HG02870 (cell line): Measurements from ENCODE around the gene LRP4.

Experiments
- ATAC-seq: cut with Tn5 transposase; IDR thresholded peaks from one replicate; pipeline ENCODE4 v1.9.1; 2021; ENCODE audit warnings: mild to moderate bottlenecking, moderate library complexity; ENCODE audit not compliant: unreplicated experiment

Gene LRP4

DNA sequence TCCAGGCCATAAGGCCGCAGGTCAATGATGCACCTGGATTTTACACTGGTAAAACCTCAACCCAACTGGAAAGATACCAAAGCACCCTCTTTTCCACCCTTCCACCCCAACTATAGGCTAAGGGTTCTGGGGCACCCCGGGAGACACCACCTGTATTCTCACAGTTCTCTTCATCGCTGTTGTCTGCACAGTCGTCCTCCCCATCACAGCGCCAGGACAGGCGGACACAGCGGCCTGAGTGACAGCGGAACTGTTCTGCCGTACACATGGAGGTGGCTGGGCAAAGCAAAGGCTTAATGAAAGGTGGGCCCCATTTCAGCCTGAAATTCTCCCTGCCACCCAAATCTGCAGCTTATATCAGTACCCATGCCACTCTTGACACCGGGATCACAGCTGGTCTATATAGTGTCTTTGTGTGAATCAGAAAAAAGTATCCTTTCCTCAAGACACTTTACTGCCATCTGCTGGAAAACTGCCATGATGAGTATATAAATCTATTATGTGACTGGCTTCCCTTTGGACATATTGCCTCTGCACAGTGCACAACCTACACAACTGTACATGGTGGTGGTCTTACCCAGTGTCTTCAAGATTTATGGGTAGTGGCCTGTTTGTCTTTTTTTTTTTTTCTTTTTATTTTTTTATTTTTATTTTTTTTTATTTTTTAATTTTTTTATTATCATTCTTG, 21.5 kb downstream of the LRP4 start:
- ATAC-seq, result no peak

DNA sequence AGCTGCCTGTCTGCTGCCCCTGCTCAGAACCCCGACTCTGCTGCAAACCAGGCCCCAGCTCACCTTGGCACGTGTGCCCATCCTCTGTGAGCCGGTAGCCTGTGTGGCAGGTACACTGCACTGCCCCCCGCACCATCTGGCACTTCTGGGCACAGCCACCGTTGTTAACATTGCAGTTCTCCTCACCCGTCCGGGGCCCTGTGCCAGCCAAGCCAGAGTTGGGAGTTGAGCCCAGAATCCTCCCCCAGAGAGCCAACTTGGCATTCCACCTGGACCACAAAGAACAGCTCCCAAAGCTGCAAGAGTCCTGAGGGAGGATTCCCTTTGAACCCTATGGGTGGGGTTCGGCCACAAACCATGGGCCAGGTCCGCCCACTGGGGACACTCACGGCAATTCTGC, 22.5 kb downstream of the LRP4 start:
- no peak for ATAC-seq

DNA sequence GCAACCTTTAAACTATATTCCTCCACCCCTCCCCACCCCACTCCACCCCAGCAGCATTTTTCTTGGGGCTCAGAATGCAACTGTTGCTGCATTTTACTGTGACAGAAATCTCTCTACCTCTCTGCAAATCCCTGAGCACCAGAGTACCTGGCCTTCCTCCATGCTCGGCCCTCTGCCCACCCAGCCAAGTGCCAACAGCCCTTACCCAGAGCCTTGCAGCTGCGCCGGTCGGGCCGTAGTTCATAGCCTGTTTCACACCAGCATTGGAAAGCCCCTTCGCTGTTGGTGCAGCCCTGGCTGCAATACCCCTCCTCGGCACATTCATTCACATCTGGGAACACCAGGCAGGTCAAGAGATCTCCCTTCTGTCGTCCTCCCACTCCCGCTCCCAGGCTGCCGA, 23.4 kb downstream of the LRP4 start:
- no peak for ATAC-seq

DNA sequence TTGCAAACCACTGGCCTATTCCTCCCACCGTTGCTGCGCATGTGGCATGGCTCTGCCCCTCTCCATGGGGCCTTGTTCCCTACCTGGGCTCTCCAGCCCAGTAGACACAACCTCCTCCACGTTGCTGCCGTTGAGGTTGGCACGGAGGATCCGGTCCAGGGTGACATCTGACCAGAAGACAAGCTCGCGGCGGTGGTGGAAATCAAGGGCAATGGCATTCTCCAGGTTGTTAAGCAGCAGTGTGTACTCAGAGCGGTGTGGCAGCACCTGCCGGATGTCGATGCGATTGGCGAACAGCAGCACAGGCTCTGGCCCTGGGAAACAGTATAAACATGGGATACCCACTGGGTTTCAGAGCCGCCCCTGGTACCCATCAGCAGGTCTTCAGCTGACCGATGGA, 23.8 kb downstream of the LRP4 start:
- no peak for ATAC-seq

DNA sequence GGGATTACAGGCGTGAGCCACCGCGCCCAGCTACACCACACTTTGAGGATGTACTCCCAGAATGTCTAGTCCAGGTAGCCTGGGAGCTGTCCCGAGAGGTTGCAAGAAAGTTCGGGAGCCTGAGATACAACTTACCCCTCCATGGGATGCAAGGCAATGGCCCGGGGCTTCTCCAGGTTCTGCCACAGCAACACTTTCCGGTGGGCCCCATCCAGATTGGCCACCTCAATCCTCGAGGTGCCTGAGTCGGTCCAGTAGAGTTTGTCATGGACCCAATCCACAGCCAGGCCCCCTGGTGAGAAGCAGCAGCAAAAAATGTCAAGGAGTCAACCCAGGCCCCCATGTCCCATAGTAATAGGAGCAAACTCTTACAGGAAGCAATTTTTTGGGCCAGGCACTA, 25.5 kb downstream of the LRP4 start:
- ATAC-seq, result no peak

DNA sequence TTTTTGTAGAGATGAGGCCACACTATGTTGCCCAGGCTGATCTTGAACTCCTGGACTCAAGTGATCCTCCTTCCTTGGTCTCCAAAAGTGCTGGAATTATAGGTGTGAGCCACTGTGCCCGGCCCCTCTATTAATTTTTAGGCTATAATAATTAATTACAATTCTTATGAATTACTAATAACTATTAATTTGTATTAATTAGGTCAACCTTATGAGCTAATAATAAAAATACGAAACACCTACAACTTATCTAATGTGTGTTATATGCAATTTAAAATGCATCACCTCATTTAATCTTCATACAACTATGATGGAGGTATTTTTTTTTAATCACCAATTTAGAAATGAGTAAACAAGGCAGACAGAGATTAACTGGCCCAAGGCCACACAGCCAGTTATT, 26.2 kb downstream of the LRP4 start:
- no peak for ATAC-seq

DNA sequence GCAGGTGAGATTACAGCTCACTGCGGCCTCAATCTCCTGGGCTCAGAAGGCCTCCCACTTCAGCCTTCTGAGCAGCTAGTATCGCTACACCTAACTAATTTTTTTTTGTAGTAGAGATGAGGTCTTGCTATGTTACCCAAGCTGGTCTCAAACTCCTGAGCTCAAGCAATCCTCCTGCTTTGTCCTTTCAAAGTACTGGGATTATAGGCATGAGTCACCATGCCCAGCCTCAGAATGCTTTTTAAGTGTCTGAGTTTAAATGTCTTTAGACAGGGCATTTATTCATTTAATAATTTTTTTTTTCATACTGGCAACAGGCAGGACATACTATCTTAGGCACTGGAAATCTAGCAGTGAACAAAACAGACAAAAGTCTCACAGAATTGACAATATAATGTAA, 27.7 kb downstream of the LRP4 start:
- ATAC-seq, result no peak

DNA sequence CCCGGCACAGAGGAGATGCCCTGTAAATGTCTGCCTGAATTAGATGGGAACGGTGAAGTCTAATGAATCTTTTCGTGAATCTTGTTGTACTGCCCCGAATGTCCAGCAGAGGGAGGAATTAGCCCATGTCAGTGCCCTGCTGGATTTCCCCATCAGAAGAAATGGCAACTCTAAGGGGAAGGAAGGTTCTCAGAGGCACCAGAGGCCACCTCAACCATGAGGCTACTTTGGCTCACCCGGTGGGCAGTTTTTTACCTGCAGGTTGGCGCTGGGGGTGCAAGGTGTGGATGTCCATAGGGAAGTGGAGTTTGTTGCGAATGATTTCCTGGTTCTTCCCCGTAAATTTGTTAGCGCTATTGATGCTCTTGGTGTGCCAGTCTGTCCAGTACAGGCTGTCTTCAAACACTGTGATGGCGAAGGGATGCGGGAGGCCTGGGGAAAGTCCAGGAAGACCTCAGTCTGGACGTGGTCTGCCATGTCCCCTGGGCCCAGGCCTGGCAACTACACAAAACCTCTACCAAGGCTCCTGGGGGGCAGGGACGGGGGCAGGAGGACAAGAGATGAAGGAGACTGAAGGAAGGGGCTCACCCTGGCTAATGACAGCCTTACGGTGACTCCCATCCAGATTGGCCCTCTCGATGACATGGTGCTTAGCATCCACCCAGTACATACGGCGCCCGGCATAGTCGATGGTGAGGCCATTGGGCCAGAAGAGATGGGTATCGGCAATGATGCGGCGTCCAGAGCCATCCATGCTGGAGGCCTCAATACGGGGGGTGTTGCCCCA, 28.5 kb downstream of the LRP4 start:
- no peak for ATAC-seq

DNA sequence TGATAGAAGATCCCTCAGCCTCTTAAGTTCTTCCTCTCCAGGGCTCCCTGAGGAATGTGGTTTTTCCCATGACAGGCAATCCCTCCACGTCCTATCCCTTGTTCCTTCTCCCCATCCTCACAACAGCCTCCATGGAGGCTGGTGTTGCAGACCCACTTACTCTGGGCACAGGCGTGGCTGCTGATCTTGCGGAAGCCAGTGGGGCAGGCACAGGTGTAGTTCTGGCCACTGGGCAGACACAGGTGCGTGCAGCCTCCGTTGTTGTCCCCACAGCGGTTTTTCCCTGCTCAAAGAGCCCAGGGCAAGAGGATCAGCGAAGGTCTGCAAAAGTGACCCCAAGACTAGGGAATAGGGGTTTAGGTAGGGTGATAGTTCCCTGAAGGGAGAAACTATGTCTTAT, 29.1 kb downstream of the LRP4 start:
- ATAC-seq, result no peak

DNA sequence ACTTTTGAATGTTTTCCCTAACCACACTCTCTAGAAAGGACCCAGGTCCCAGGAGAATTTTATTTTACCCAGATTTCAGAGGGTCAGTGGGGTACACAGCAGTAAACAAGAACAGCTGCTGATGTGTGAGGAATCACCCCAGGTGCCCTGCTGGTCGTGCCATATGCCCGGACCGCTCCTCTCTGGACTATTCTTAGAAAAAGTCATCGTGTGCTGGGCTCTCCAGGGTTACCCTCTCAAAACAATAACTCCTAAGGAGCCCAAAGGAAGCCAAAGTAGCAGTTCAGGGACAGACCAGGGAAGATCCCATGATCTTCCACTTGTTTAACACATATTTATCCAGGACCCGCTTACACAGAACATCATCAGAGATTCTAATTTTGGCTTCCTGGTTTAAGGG, 29.7 kb downstream of the LRP4 start:
- no peak for ATAC-seq

DNA sequence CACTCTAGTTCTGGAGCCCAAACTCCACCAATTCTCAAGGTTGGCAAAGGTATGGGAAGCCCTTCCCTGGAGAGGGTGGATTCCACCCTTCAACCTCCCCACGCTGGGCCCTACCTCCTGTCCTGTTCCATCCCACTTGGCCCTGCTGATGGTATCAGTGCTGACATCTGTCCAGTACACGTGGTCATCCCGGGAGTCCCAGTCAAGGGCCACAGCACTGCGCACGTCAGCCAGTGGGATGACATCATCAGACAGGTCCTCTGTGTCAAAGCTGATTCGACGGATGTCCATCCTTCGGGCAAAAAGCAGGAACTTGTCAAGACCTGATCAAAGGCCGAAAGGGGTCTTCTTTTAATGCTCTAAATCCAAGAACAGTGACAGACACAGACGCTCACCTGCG, 32.1 kb downstream of the LRP4 start:
- no peak for ATAC-seq

DNA sequence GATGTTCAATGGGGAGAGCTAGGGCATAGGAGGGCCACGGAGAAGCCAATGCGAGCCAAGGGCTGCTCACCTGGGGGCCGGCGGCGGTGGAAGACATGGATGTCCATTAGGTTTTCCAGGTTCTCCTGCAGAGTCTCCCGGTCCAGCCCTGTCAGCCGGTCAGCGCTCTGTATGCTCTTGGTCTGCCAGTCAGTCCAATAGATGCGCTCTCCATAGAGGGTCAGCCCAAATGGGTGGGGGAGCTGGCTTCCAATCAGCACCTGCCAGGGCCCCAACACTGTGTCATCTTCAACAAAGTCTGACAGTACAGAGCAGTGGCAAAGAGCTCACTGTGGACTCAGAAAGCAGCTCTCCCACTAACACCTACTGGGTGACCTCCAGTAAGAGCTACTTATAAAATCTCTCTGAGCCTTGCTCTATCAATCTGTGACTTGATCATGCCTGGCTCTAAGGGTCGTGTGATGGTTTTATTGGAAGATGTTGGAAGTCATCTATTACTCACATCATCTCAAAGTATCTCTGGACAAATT, 39.2 kb downstream of the LRP4 start:
- no peak for ATAC-seq

DNA sequence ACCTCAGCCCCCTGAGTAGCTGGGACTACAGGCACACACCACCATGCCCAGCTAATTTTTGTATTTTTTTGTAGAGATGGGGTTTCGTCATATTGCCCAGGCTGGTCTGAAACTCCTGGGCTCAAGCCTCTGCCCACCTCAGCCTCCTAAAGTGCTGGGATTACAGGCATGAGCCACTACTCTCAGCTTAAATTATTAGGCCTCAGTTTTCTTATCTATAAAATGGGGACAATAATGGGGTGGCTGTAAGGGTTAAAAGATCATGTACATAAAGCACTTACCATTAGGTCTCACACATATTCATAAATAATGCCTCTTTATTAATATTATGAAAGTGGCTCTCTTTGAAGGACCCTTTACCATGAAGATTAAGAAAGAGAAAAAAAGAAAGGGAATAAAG, 40.8 kb downstream of the LRP4 start:
- no peak for ATAC-seq

DNA sequence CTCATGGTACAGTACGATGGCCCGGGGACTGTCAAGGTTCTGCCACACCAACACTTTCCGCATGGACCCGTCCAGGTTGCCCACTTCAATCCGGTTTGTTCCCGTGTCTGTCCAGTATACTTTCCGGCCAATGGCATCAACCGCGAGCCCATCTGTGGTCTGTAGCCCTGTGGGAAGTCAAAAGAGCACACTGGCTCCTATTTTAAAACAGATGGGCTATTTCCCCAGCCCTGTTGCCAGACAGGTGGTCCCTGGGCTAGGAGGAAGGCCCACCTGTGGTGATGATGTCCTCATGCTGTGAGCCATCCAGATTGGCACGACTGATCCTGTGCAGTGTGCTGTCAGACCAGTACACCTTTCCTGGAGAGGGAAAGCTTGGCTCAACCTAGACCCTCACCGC, 41.9 kb downstream of the LRP4 start:
- ATAC-seq, result no peak

DNA sequence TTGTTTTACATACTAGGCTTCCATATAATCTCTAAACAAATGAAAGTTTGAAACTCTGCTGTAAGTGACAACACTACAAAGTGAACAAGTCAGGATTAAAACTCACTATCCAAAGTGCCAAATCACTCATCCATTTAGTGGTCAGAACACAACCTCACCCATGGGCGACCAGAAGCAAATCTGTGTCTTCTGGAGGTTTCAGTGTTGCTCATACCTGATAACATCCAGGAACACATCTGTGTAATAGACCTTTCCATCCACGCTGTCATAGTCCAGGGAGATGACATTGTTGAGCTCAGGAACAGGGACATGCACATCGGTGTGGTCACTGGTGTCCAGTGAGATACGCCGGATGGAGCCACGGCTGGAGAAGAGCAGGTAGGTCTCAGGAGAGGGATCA, 43.8 kb downstream of the LRP4 start:
- no peak for ATAC-seq

DNA sequence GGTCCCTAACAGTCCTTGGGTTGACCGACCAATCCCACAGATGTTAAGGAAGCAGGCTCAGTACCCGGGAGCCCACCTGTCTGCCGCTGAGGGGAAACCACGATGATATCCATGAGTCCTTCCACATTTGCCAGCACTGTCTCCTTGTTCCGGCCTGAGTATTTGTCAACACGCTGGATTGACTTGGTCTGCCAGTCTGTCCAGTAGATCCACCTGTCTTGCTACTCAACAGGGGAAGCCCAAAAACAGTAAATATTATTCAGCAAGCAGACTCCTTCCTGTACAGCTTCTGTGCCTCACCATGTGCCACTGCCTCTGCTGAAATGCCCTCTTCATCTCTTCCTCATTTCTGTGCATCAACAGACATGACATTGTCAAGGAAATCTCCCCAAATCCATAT, 49.4 kb downstream of the LRP4 start:
- ATAC-seq, result no peak

DNA sequence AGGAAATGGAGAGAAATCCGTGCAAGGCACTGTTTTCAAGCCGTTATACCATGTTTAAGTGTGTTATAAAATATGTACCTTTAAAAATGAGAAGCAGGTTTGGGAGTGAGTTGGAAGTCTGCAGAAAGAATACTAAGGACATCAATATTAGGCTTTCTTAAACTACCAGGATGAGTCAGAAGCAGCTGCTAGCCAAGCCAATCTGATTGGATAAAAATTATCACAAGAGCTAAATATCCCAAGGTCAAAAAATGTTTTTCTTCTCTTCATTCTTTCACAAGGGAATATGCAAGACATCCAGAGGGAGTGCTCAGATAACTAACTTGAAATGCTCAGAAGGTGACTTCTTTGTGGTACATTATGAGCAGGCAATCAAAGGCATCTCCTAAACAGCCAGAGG, 53.0 kb downstream of the LRP4 start:
- ATAC-seq, result no peak

DNA sequence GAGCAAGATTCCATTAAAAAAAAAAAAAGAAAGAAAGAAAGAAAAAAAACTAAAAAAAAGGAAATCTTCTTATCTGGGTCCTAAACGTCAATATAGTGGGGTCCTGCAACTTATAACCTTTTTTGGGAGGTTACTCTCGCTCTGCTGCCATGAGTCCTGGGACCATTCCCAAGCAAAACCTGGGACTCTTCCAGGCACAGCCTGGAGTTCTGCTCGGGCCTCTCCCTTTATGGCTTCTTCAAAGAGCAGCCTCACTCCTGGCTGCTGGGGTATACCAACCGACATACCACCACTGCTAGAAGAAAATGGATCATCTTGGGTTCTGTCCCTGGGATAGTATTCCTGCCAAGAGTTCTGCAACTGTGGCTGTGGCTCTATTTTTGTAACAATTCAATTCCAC, 58.1 kb downstream of the LRP4 start:
- no peak for ATAC-seq

DNA sequence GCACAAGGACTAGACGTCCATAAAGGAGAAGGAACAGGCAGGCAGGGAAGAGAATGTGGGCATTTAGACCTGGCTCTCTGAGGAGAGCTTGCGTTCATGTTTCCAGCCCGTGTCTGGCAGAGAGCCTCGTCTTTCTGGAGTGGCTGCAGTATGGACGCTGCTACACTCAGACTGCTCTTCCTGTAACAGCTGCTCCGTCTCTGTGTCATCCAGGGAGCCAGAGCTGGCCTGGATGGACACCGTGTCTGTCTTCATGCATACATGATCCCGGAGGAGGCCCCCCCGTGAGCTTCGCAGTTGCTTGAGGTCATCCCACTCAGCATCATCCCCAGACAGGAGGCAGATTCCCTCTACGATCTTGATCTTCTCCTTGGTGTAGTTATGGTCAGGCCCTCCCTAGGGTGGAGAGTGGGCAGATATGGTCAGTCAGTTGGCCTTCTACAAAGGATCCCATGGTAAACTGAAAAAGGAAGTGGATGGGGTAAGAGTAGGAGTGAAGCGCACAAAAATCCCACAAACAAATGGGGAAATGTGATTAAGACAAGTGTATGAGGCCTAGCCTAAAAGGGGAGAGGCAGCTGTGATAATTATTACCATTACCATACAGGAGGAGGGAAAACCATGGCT, 59.3 kb downstream of the LRP4 start:
- ATAC-seq, result no peak

DNA sequence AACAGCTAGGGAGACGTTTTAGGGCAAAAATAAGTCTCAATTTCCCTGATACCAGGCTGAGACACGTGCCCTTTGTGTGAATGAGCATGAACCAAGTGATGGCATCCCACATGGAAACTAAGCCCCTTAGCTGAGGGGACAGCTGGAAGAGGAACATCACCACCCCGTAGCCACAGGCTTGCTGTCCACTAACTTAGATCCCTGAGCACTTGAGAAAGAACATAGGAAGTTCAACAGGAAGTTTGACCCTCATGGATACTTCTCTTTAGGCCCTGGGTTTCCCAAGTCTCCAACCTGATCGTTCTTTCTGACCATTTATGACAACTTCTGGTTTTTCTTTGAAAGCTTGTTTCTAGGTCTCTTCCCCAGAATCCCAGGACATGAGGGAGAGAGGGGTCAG, 60.7 kb downstream of the LRP4 start:
- no peak for ATAC-seq

DNA sequence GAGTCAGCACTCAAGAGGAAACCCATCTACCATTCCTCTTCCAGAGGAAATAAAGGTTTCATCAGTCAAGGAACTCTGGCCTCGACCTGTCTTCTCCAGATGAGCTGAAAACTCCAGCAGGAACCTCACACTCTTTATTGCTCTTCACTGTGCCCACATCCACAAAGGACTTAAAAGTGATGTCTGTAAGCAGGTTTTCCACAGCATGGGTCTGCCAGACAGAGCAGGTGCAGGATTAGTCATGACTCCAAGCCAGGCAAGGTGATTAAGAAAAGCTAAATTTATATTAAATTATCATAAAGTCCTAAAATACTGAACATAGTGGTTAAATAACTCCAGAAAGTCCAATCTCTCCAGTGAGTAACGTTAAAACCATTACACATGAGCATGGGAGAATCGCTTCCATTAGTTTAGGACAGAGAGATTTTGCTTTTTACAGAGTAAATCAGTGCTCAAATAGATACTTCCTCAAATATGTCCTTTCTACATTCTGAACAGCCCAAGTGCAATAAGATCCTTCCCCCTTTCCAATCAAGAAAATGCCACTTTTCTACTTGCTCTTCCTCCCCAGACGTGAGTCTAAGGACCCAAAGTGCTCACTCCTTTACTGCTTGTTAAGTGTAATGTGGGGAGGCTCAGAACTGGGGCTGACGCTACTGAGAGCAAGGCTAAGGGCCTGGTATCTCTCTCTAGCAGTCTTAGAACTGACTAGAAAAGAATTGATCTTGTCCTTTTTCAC, 61.6 kb downstream of the LRP4 start:
- ATAC-seq, result no peak
